H1 (cell line): Measurements from ENCODE around the gene VOPP1. TPM values are rescaled to one million over a fixed set of nuclear protein-coding genes. Genes with fewer than 3 reads are reported as not detected.

Experiments used
- CTCF ChIA-PET: fragments of 300-600 bp; sonication (Branson Sonifier 250); formaldehyde crosslinking; loops from one replicate; lab custom pipeline; 2021; ENCODE audit not compliant: partially characterized antibody; lab: Charles Lee
- POLR2A ChIA-PET: fragments of 300-600 bp; sonication (Branson Sonifier 250); formaldehyde crosslinking; loops from one replicate; lab custom pipeline; 2021; ENCODE audit warnings: inconsistent platforms; ENCODE audit not compliant: partially characterized antibody; lab: Charles Lee
- DNase-seq, 2 experiments: peaks; one replicate each; pipeline versions ENCODE4 v3.0.0 to v3.0.0-alpha.2; 2010 to 2022; ENCODE audit warnings: low spot score in 2 of 2, low read depth in 1 of 2, mixed read lengths in 1 of 2
- FAIRE-seq: peaks from 2 replicates; lab custom pipeline; 2011; peaks lifted over from hg19 to GRCh38; lab: Jason Lieb, UNC
- H2AFZ ChIP-seq: 2 replicates; pipeline ENCODE4 v1.8.1; 2012; ENCODE audit warnings: low read length, inconsistent platforms
- H2AK5ac ChIP-seq: 2 replicates; pipeline ENCODE4 v1.6.1; 2013; ENCODE audit warnings: low read depth, low read length
- H2BK120ac ChIP-seq: replicated peaks from 2 replicates; pipeline ENCODE3; 2013; ENCODE audit warnings: low read depth, low read length, inconsistent platforms
- H2BK12ac ChIP-seq: 2 replicates; pipeline ENCODE4 v1.6.1; 2013; ENCODE audit warnings: low read depth, low read length
- H2BK15ac ChIP-seq: 2 replicates; pipeline ENCODE4 v1.6.1; 2013; ENCODE audit warnings: low read length
- H2BK20ac ChIP-seq: 2 replicates; pipeline ENCODE4 v1.6.1; 2013; ENCODE audit warnings: low read length
- H2BK5ac ChIP-seq: 2 replicates; pipeline ENCODE4 v1.6.1; 2013; ENCODE audit warnings: low read depth, low read length
- H3K14ac ChIP-seq: 2 replicates; pipeline ENCODE4 v1.6.1; 2013; ENCODE audit warnings: inconsistent platforms; ENCODE audit not compliant: insufficient read length
- H3K18ac ChIP-seq: 2 replicates; pipeline ENCODE4 v1.6.1; 2013; ENCODE audit warnings: low read length; ENCODE audit errors: extremely low read depth
- H3K23ac ChIP-seq: 2 replicates; pipeline ENCODE4 v1.6.1; 2013; ENCODE audit warnings: inconsistent platforms; ENCODE audit not compliant: insufficient read length
- H3K23me2 ChIP-seq: 2 replicates; pipeline ENCODE4 v1.6.1; 2013; ENCODE audit warnings: low read depth, low read length
- H3K27ac ChIP-seq: 2 replicates; pipeline ENCODE4 v1.6.1; 2011; ENCODE audit warnings: low read depth, low read length, inconsistent platforms
- H3K27me3 ChIP-seq, 4 experiments: replicated peaks in 1 of 4; 1 replicate in 1 of 4; 2 replicates in 3 of 4; pipeline versions ENCODE4 v1.6.1 to v1.8.1; 2011 to 2013; ENCODE audit warnings: low read length in 3 of 4, mild to moderate bottlenecking in 3 of 4, inconsistent platforms in 2 of 4, mixed read lengths in 2 of 4, moderate library complexity in 1 of 4; ENCODE audit not compliant: control insufficient read depth in 3 of 4, insufficient read depth in 3 of 4; ENCODE audit errors: extremely low read depth in 1 of 4
- H3K36me3 ChIP-seq, 4 experiments: 2 replicates each; pipeline versions ENCODE4 v1.6.1 to v1.8.1; 2011 to 2013; ENCODE audit warnings: mild to moderate bottlenecking in 4 of 4, low read length in 3 of 4, moderate library complexity in 2 of 4, control low read depth in 1 of 4, inconsistent platforms in 1 of 4; ENCODE audit not compliant: insufficient read depth in 4 of 4, control insufficient read depth in 2 of 4
- H3K4ac ChIP-seq: replicated peaks from 2 replicates; pipeline ENCODE3; 2013; ENCODE audit warnings: low read length, low read depth, mixed read lengths, inconsistent platforms; ENCODE audit not compliant: insufficient read length
- H3K4me1 ChIP-seq, 4 experiments: replicated peaks in 1 of 4; 1 replicate in 1 of 4; 2 replicates in 3 of 4; pipeline versions ENCODE4 v1.6.1 to v1.8.1; 2011 to 2013; ENCODE audit warnings: low read length in 3 of 4, inconsistent platforms in 2 of 4, mixed read lengths in 1 of 4; ENCODE audit not compliant: insufficient read depth in 4 of 4, control insufficient read depth in 3 of 4
- H3K4me2 ChIP-seq, 2 experiments: 2 replicates each; pipeline versions ENCODE4 v1.6.1 to v1.8.1; 2011 to 2013; ENCODE audit warnings: low read depth in 2 of 2, low read length in 2 of 2, control low read depth in 1 of 2, inconsistent platforms in 1 of 2, mild to moderate bottlenecking in 1 of 2; ENCODE audit not compliant: insufficient read depth in 1 of 2
- H3K4me3 ChIP-seq, 4 experiments: fragments of 200-600, 300-600 bp in 1 of 4; sonication (generic), shearing (Covaris generic), sonication (Bioruptor Twin) in 1 of 4; 2 replicates each; pipeline versions ENCODE4 v1.5.1 to v1.8.1; 2011 to 2016; ENCODE audit warnings: low read length in 4 of 4, low read depth in 3 of 4, control low read depth in 2 of 4, inconsistent platforms in 2 of 4, mild to moderate bottlenecking in 2 of 4, mixed read lengths in 1 of 4, moderate library complexity in 1 of 4; ENCODE audit not compliant: insufficient read depth in 2 of 4; ENCODE audit errors: extremely low read depth in 1 of 4
- H3K56ac ChIP-seq: replicated peaks from 2 replicates; pipeline ENCODE3; 2013; ENCODE audit warnings: low read depth, mild to moderate bottlenecking, mixed read lengths, low read length, inconsistent platforms; ENCODE audit not compliant: insufficient read length
- H3K79me1 ChIP-seq: 2 replicates; pipeline ENCODE4 v1.6.1; 2013; ENCODE audit warnings: low read depth, low read length, control low read depth
- H3K79me2 ChIP-seq, 2 experiments: 2 replicates each; pipeline versions ENCODE4 v1.6.1 to v1.8.1; 2012 to 2013; ENCODE audit warnings: low read length in 2 of 2, mild to moderate bottlenecking in 2 of 2, inconsistent platforms in 1 of 2; ENCODE audit not compliant: insufficient read depth in 2 of 2, control insufficient read depth in 1 of 2
- H3K9ac ChIP-seq, 4 experiments: replicated peaks in 1 of 4; 1 replicate in 1 of 4; 2 replicates in 3 of 4; pipeline versions ENCODE4 v1.6.1 to v1.8.1; 2011 to 2013; ENCODE audit warnings: low read depth in 3 of 4, low read length in 3 of 4, control low read depth in 2 of 4, mild to moderate bottlenecking in 2 of 4, moderate library complexity in 2 of 4, inconsistent platforms in 1 of 4; ENCODE audit errors: extremely low read depth in 1 of 4
- H3K9me3 ChIP-seq, 2 experiments: 2 replicates each; pipeline versions ENCODE4 v1.6.1 to v1.8.1; 2012 to 2013; ENCODE audit warnings: mild to moderate bottlenecking in 2 of 2, moderate library complexity in 2 of 2, control low read depth in 1 of 2, inconsistent platforms in 1 of 2, low read depth in 1 of 2, low read length in 1 of 2, mixed read lengths in 1 of 2; ENCODE audit not compliant: insufficient read depth in 2 of 2
- H4K20me1 ChIP-seq, 2 experiments: replicated peaks in 1 of 2; 2 replicates each; pipeline versions ENCODE3 to v1.8.1; 2011 to 2013; ENCODE audit warnings: inconsistent platforms in 2 of 2, low read length in 2 of 2, mild to moderate bottlenecking in 1 of 2; ENCODE audit not compliant: insufficient read depth in 2 of 2, control insufficient read depth in 1 of 2
- H4K5ac ChIP-seq: 2 replicates; pipeline ENCODE4 v1.6.1; 2013; ENCODE audit warnings: low read length, low read depth, mixed read lengths, inconsistent platforms; ENCODE audit not compliant: insufficient read length
- H4K8ac ChIP-seq: 2 replicates; pipeline ENCODE4 v1.8.0; 2013; ENCODE audit warnings: mild to moderate bottlenecking, moderate library complexity, low read length, inconsistent platforms; ENCODE audit not compliant: insufficient read depth; ENCODE audit errors: extremely low read depth
- H4K91ac ChIP-seq: replicated peaks from 2 replicates; pipeline ENCODE3; 2013; ENCODE audit warnings: low read length, mixed read lengths, inconsistent platforms; ENCODE audit not compliant: insufficient read length
- CEBPB ChIP-seq: IDR thresholded peaks from 2 replicates; pipeline ENCODE4 v1.6.1; 2012; ENCODE audit warnings: low read depth, low read length
- CTCF ChIP-seq, 3 experiments: IDR thresholded peaks; 1 replicate in 2 of 3; 2 replicates in 1 of 3; pipeline versions ENCODE4 v1.5.1 to v1.6.1; 2011; ENCODE audit warnings: low read length in 3 of 3, mild to moderate bottlenecking in 3 of 3, inconsistent platforms in 2 of 3, low read depth in 1 of 3, moderate library complexity in 1 of 3; ENCODE audit not compliant: insufficient read depth in 1 of 3; ENCODE audit errors: control extremely low read depth in 1 of 3
- FOSL1 ChIP-seq: IDR thresholded peaks from 2 replicates; pipeline ENCODE4 v1.6.1; 2011; ENCODE audit warnings: mild to moderate bottlenecking, low read depth, low read length, moderate library complexity; ENCODE audit not compliant: insufficient read depth
- GABPA ChIP-seq: IDR thresholded peaks from 2 replicates; pipeline ENCODE4 v1.6.1; 2011; ENCODE audit warnings: mild to moderate bottlenecking, low read length, moderate library complexity, borderline replicate concordance; ENCODE audit not compliant: insufficient read depth
- PHF8 ChIP-seq: fragments of 200-600 bp; sonication (generic); conservative IDR thresholded peaks from 2 replicates; pipeline ENCODE4 v1.7.1; 2012; ENCODE audit warnings: low read depth, mild to moderate bottlenecking, inconsistent platforms, low read length, moderate library complexity
- POLR2A ChIP-seq, 2 experiments: IDR thresholded peaks; 1 replicate in 1 of 2; 2 replicates in 1 of 2; pipeline ENCODE4 v1.6.1; 2011; ENCODE audit warnings: low read depth in 2 of 2, low read length in 2 of 2, mild to moderate bottlenecking in 2 of 2; ENCODE audit errors: control extremely low read depth in 1 of 2
- RAD21 ChIP-seq, 2 experiments: IDR thresholded peaks in 1 of 2; conservative IDR thresholded peaks in 1 of 2; 2 replicates each; pipeline ENCODE4 v1.6.1; 2011; ENCODE audit warnings: low read depth in 2 of 2, low read length in 2 of 2, improper control_type of control experiment in 1 of 2, inconsistent platforms in 1 of 2, mild to moderate bottlenecking in 1 of 2, moderate library complexity in 1 of 2
- SP1 ChIP-seq: IDR thresholded peaks from 2 replicates; pipeline ENCODE4 v1.6.1; 2011; ENCODE audit warnings: low read depth, low read length
- SRF ChIP-seq: IDR thresholded peaks from 2 replicates; pipeline ENCODE4 v1.6.1; 2011; ENCODE audit warnings: mild to moderate bottlenecking, low read depth, low read length, moderate library complexity
- TAF1 ChIP-seq: IDR thresholded peaks from 2 replicates; pipeline ENCODE4 v1.6.1; 2011; ENCODE audit warnings: mild to moderate bottlenecking, low read depth, low read length
- WGBS, 2 experiments: shearing (Covaris generic) in 1 of 2; methylation state at CpG; one replicate each; pipeline versions ENCODE4 v1.1.6 to v1.1.7; 2013 to 2015; ENCODE audit warnings: low lambda C conversion rate in 2 of 2, mixed read lengths in 2 of 2, inconsistent platforms in 1 of 2, low coverage in 1 of 2, missing lambda C conversion rate in 1 of 2; ENCODE audit not compliant: insufficient replicate concordance in 2 of 2, insufficient coverage in 1 of 2, insufficient read length in 1 of 2; ENCODE audit errors: extremely low coverage in 1 of 2, missing lambda C conversion rate in 1 of 2; 5-methylcytosine and 5-hydroxymethylcytosine counted together
- polyA plus RNA-seq, 7 experiments: library from polyadenylated mRNA; depleted of rRNA in 3 of 7; stranded (reverse) in 5 of 7; unstranded in 2 of 7; fragments of >200 nt in 5 of 7; fragments of 200-250 nt in 2 of 7; gene quantifications; 1 replicate in 5 of 7; 2 replicates in 1 of 7; 4 replicates in 1 of 7; pipeline versions ENCODE4 v1.2.1 to v1.2.3, GENCODE V29; 2011 to 2013; ENCODE audit warnings: missing spikeins in 2 of 7, mixed read lengths in 2 of 7
- total RNA-seq: library from RNA; stranded (reverse); fragmentation: NEBNext Ultra II Directional; extraction: Animal tissue kit (Norgen Biotek cat#: 25700); gene quantifications from 2 replicates; pipeline ENCODE4 v1.2.1, GENCODE V29; 2021

The VOPP1 gene
- total and polyA plus RNA-seq, 2 of the 8 experiments (the other 6 are each of a cell fraction or from before 2014, with no cell fraction given) = 44.7 to 83.0 TPM

GRCh38 chr7:55502124-55502857 is 70.0 kb downstream of the VOPP1 start:
- no peak overlapping the region for H4K8ac ChIP-seq
- H2BK12ac ChIP-seq = no peak overlapping the region
- peaks cover 0 to 23% of the 10 kb centered on the region in 2 experiments; a peak in 2 of 4 replicates for H3K79me2 ChIP-seq
- POLR2A ChIA-PET = no interaction called here
- H2BK20ac ChIP-seq = no peak overlapping the region
- H2AK5ac ChIP-seq = no peak overlapping the region
- no peaks in the 10 kb centered on the region for H3K9me3 ChIP-seq
- H3K4me2 ChIP-seq = no peak overlapping the region
- no peak overlapping the region for H2BK120ac ChIP-seq
- no peak overlapping the region; a peak in 1 of 7 replicates for H3K9ac ChIP-seq
- WGBS, 2 experiments = 90% methylated on average over 13 of the region's 13 CpGs; no CpG with 5 or more reads in 1 of the 2 experiments
- H3K79me1 ChIP-seq = peaks cover 13% of the 10 kb centered on the region; the same call in 1 of the 2 replicates
- H3K56ac ChIP-seq = no peak overlapping the region
- no peak for FAIRE-seq
- CTCF ChIA-PET = interaction anchor here (0.8 to 2.1 kb wide), 4 partner anchors 10 to 79 kb away, joined by 3 to 6 read pairs (median 3); no protein-coding TSS in a partner anchor
- peaks cover 6 to 14% of the 10 kb centered on the region in 2 experiments for H4K20me1 ChIP-seq
- no peak overlapping the region for H4K91ac ChIP-seq
- H3K36me3 ChIP-seq = peaks cover 0 to 3% (median under 1%) of the 10 kb centered on the region in 4 experiments; a peak in 1 of 8 replicates
- H2AFZ ChIP-seq = no peak overlapping the region
- no peak overlapping the region for H3K27ac ChIP-seq
- peaks cover 0 to 6% (median under 1%) of the 10 kb centered on the region in 4 experiments; a peak in 1 of 7 replicates for H3K4me1 ChIP-seq
- H3K23me2 ChIP-seq = no peaks in the 10 kb centered on the region
- no peak overlapping the region for H4K5ac ChIP-seq
- H3K4me3 ChIP-seq = no peak overlapping the region
- H3K23ac ChIP-seq = no peak overlapping the region
- H3K27me3 ChIP-seq = no peaks in the 10 kb centered on the region
- H3K18ac ChIP-seq = no peak overlapping the region
- no peak overlapping the region for H2BK5ac ChIP-seq
- no peak overlapping the region for H3K4ac ChIP-seq
- H2BK15ac ChIP-seq = no peak overlapping the region
- H3K14ac ChIP-seq = no peak overlapping the region
- no peak for DNase-seq
- TF ChIP-seq SP1 (no peak), FOSL1 (no peak), GABPA (no peak), CTCF (IDR thresholded peaks at IDR 0.05; ENCODE audit: control extremely low read depth in 1 of 3, insufficient read depth in 1 of 3, low read depth in 1 of 3, low read length in 3 of 3) (no peak), SRF (no peak), POLR2A (IDR thresholded peaks at IDR 0.05; ENCODE audit: control extremely low read depth in 1 of 2, low read depth in 2 of 2, low read length in 2 of 2) (no peak), CEBPB (no peak), RAD21 (IDR thresholded peaks at IDR 0.05 in 1 of 2, conservative IDR thresholded peaks at IDR 0.05 in 1 of 2; ENCODE audit: low read depth in 2 of 2, low read length in 2 of 2) (no peak), PHF8 (no peak), TAF1 (no peak)
